ENCODE results near the gene CPTP.

CPTP gene

DNA sequence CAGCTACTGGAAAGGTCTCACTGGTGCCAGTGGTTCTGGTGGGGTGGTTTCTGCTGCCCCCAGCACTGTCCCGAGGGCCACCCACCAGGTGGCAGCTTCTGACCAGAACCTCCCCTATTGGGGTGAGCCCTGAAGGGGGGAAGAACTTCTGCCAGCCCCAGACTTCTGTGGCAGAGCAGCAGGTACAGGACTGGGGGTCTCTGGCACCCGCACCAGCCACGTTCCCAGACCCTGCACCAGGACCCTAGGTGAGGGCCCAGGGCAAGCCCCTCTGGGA lies 14.6 kb upstream of the CPTP start:
- Histone ChIP-seq H3K9me3 (ENCODE audit: severe bottlenecking) (no peaks in the 10 kb centered on the region), H3K27me3 (ENCODE audit: insufficient read depth, poor library complexity, severe bottlenecking) (no peaks in the 10 kb centered on the region), H3K4me1 (ENCODE audit: insufficient read depth, poor library complexity, severe bottlenecking) (peaks cover 11% of the 10 kb centered on the region), H3K36me3 (ENCODE audit: low read depth) (peaks cover 50% of the 10 kb centered on the region), H3K4me3 (ENCODE audit: severe bottlenecking) (peak overlapping the region; percentile 86), H3K27ac (ENCODE audit: poor library complexity, severe bottlenecking) (peak overlapping the region; percentile 89)
- TF ChIP-seq, protein P1, sequence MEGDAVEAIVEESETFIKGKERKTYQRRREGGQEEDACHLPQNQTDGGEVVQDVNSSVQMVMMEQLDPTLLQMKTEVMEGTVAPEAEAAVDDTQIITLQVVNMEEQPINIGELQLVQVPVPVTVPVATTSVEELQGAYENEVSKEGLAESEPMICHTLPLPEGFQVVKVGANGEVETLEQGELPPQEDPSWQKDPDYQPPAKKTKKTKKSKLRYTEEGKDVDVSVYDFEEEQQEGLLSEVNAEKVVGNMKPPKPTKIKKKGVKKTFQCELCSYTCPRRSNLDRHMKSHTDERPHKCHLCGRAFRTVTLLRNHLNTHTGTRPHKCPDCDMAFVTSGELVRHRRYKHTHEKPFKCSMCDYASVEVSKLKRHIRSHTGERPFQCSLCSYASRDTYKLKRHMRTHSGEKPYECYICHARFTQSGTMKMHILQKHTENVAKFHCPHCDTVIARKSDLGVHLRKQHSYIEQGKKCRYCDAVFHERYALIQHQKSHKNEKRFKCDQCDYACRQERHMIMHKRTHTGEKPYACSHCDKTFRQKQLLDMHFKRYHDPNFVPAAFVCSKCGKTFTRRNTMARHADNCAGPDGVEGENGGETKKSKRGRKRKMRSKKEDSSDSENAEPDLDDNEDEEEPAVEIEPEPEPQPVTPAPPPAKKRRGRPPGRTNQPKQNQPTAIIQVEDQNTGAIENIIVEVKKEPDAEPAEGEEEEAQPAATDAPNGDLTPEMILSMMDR (IDR thresholded peaks at IDR 0.05; ENCODE audit: poor library complexity, severe bottlenecking), result peak; percentile 8
- no peak for ATAC-seq (ENCODE audit: low read depth)
- DNase-seq (ENCODE audit: low spot score), result no peak

DNA sequence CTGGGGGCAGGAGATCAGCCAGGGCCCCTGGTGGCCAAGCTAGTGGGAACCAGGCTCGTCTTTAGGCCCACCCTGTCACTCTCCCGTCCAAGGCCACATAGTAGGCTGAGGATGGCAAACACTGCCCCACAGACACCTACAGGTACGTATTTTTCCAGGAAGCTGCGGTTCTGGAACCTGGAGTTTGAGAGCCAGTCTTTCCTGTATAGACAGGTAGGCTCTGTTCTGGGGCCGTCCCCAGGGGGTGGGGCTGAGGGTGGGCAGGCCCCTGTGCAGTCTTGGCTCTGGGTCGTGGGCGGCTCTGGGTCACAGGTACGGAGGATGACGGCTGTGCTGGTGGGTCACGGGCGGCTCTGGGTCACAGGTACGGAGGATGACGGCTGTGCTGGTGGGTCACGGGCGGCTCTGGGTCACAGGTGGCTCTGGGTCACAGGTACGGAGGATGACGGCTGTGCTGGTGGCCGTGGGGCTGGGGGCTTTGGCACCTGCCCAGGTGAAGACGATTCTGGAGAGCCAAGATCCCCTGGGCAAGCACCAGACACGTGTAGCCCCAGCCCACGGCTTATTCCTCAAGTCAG lies 14.0 kb upstream of the CPTP start:
- H3K27me3 ChIP-seq (ENCODE audit: insufficient read depth, poor library complexity, severe bottlenecking), result no peaks in the 10 kb centered on the region
- no peak for ATAC-seq (ENCODE audit: low read depth)
- H3K36me3 ChIP-seq (ENCODE audit: low read depth), result peaks cover 54% of the 10 kb centered on the region
- peaks cover 7% of the 10 kb centered on the region for H3K4me1 ChIP-seq (ENCODE audit: insufficient read depth, poor library complexity, severe bottlenecking)
- DNase-seq (ENCODE audit: low spot score), result no peak
- TF ChIP-seq, protein P1 (IDR thresholded peaks at IDR 0.05; ENCODE audit: poor library complexity, severe bottlenecking), result no peak
- no peaks in the 10 kb centered on the region for H3K9me3 ChIP-seq (ENCODE audit: severe bottlenecking)
- peak overlapping the region; percentile 89 for H3K27ac ChIP-seq (ENCODE audit: poor library complexity, severe bottlenecking)
- no peak overlapping the region for H3K4me3 ChIP-seq (ENCODE audit: severe bottlenecking)

DNA sequence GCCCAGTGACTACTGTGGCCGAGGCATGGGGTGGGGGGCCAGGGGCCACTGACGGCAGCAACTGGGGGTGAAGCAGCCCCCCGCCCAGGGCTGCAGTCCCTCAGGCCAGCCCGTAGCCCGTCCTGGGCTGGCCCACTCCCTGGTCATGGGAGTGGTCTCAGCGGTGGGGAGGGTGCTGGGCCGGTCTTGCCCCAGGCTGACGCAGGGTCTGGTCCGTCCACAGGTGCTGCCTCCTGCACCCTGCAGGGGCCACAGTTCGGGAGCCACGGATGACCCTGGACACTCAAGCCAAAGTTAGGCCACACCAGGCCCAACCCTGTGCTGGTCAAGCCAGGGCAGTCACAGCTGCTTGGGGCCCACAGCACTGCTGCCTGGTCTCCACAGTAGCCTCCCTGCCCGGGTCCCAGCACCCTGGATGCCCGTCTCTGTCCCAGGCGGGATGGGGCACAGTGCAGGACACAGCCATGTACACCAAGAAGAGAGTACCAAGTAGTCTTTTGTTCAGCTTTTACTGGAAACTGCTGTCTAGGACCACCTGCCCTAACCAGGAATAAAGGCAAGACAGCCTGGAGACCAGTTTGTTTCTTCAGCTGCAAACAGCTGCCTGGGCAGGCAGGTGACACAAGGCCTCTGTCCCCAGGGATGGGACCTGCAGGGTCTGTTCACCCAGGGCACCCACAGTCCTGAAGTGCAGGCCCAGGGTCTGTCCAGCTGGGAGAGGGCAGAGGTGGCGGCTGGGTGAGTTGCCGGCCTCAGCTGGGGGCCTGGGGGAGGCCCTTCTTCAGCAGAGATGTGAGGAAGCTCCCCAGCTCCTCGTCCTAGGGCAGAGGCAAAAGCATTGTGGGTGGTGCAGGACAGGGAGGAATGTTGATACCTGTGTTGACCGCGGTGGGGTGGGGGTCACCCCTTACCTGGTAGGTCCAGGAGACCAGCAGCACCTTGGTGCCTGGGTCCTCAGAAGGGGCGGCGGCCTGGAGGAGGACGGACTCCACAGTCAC lies 13.2 kb upstream of the CPTP start:
- Histone ChIP-seq H3K36me3 (ENCODE audit: low read depth) (peaks cover 60% of the 10 kb centered on the region), H3K4me1 (ENCODE audit: insufficient read depth, poor library complexity, severe bottlenecking) (peaks cover under 1% of the 10 kb centered on the region), H3K27ac (ENCODE audit: poor library complexity, severe bottlenecking) (no peak overlapping the region), H3K4me3 (ENCODE audit: severe bottlenecking) (no peak overlapping the region), H3K27me3 (ENCODE audit: insufficient read depth, poor library complexity, severe bottlenecking) (no peaks in the 10 kb centered on the region), H3K9me3 (ENCODE audit: severe bottlenecking) (no peaks in the 10 kb centered on the region)
- no peak for DNase-seq (ENCODE audit: low spot score)
- TF ChIP-seq, protein P1 (IDR thresholded peaks at IDR 0.05; ENCODE audit: poor library complexity, severe bottlenecking), result no peak
- ATAC-seq (ENCODE audit: low read depth), result no peak

DNA sequence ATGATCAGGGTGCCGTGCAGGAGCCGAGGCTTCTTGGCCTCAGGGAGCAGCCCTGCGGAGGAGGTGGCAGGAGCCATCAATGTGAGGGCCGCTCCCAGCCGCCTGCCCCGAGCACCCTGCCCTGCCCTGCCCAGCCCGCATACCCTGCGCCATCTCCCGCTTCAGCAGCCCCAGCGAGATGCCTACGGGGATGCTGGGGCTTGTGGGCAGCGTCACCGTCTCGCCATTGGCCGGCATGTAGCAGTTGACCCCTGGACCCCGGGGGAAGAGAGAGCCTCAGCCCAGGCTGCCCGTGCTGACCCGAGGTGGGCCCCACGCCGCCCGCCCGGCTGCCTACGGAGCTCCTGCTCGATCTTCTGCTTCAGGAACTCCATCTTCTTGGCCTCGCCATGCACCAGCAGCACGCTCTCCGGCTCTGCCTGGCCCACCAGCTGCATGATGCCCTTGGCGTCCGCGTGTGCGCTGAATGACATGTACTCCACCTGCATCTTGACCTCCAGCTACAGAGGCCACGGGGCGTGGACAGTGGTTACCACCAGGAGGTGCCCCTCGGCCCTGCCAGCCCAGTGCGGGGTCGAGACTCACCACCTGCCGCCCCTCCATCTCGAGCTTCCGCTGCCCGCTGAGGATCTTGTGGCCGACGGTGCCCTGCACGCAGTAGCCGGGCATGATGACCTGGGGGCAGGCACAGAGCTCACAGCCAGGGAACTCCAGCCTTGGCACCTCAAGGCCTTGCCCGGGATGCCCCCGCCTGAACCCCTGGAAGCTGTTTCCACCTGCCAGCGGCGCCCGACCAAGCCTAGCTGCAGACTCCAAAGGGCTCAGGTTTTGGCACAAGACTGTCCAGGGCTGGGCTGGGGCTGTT lies 11.9 kb upstream of the CPTP start:
- Histone ChIP-seq H3K9me3 (ENCODE audit: severe bottlenecking) (no peaks in the 10 kb centered on the region), H3K27ac (ENCODE audit: poor library complexity, severe bottlenecking) (no peak overlapping the region), H3K4me1 (ENCODE audit: insufficient read depth, poor library complexity, severe bottlenecking) (no peaks in the 10 kb centered on the region), H3K4me3 (ENCODE audit: severe bottlenecking) (no peak overlapping the region), H3K36me3 (ENCODE audit: low read depth) (peaks cover 73% of the 10 kb centered on the region), H3K27me3 (ENCODE audit: insufficient read depth, poor library complexity, severe bottlenecking) (no peaks in the 10 kb centered on the region)
- no peak for ATAC-seq (ENCODE audit: low read depth)
- TF ChIP-seq, protein P1 (IDR thresholded peaks at IDR 0.05; ENCODE audit: poor library complexity, severe bottlenecking), result no peak
- DNase-seq (ENCODE audit: low spot score), result no peak
